ENCODE measurements around the gene NLRP6.

Gene NLRP6

GRCh38 chr11:287821-288477 lies 9.7 kb downstream of the NLRP6 start:
- no peak for DNase-seq (ENCODE audit: extremely low spot score)
- no peak for TF ChIP-seq CTCF (IDR thresholded peaks at IDR 0.05; ENCODE audit: control extremely low read depth, extremely low read depth, low read depth, missing control alignments)
- ChIA-PET POLR2A (no interaction called here), CTCF (interaction anchor here (1.3 kb wide), 1 partner anchor 37 kb away, joined by 4 read pairs; no protein-coding TSS in a partner anchor)

GRCh38 chr11:288478-289397 lies 10.5 kb downstream of the NLRP6 start, which contains the start of gene PGGHG:
PGGHG (plus strand) TSS chr11:289126; CDS start chr11:289817, 691 bp downstream.
- peak; percentile 90 for DNase-seq (ENCODE audit: extremely low spot score)
- CTCF ChIA-PET: interaction anchor here (1.0 to 1.3 kb wide), 2 partner anchors 20 to 38 kb away, joined by 3 to 4 read pairs; no protein-coding TSS in a partner anchor
- TF ChIP-seq CTCF (IDR thresholded peaks at IDR 0.05; ENCODE audit: control extremely low read depth, extremely low read depth, low read depth, missing control alignments): no peak
- POLR2A ChIA-PET: no interaction called here

- no peak for DNase-seq (ENCODE audit: extremely low spot score)
- ChIA-PET CTCF (interaction anchor here (1.0 kb wide), 1 partner anchor 20 kb away, joined by 3 read pairs; no protein-coding TSS in a partner anchor), POLR2A (no interaction called here)
- TF ChIP-seq CTCF (IDR thresholded peaks at IDR 0.05; ENCODE audit: control extremely low read depth, extremely low read depth, low read depth, missing control alignments): no peak
Measured at GRCh38 chr11:289398-289711, 11.1 kb downstream of the NLRP6 start.

- ChIA-PET CTCF (interaction anchor here (1.0 kb wide), 1 partner anchor 19 kb away, joined by 3 read pairs; no protein-coding TSS in a partner anchor), POLR2A (no interaction called here)
- no peak for TF ChIP-seq CTCF (IDR thresholded peaks at IDR 0.05; ENCODE audit: control extremely low read depth, extremely low read depth, low read depth, missing control alignments)
- DNase-seq (ENCODE audit: extremely low spot score): no peak
Measured at GRCh38 chr11:289712-290620, 11.8 kb downstream of the NLRP6 start.

GRCh38 chr11:290621-291231 lies 12.5 kb downstream of the NLRP6 start:
- ChIA-PET CTCF (interaction anchor here (1.1 to 1.3 kb wide), 2 partner anchors 10 to 27 kb away, joined by 3 read pairs; no protein-coding TSS in a partner anchor), POLR2A (no interaction called here)
- DNase-seq (ENCODE audit: extremely low spot score): no peak
- no peak for TF ChIP-seq CTCF (IDR thresholded peaks at IDR 0.05; ENCODE audit: control extremely low read depth, extremely low read depth, low read depth, missing control alignments)

Measured in GM10248 (cell line).